ENCODE data around the gene E2F3.

E2F3 gene

GRCh38 chr6:20538131-20538662, 136.5 kb downstream of the E2F3 start:
- no peak for ATAC-seq
- TF ChIP-seq RARB (CRISPR knock-in tag; IDR thresholded peaks at IDR 0.05) (no peak), PPARA (CRISPR knock-in tag; IDR thresholded peaks at IDR 0.05; ENCODE audit: borderline replicate concordance) (no peak), TCF4 (CRISPR knock-in tag; IDR thresholded peaks at IDR 0.05; ENCODE audit: borderline replicate concordance) (no peak), ISL1 (CRISPR knock-in tag; IDR thresholded peaks at IDR 0.05) (no peak), ZNF70 (CRISPR knock-in tag; IDR thresholded peaks at IDR 0.05) (no peak), ZNF565 (CRISPR knock-in tag; conservative IDR thresholded peaks at IDR 0.05; ENCODE audit: low read depth) (no peak), TSHZ2 (CRISPR knock-in tag; IDR thresholded peaks at IDR 0.05) (no peak), TOX (CRISPR knock-in tag; IDR thresholded peaks at IDR 0.05; ENCODE audit: borderline replicate concordance) (no peak), POU6F1 (CRISPR knock-in tag; IDR thresholded peaks at IDR 0.05; ENCODE audit: borderline replicate concordance, low read depth) (no peak), SNAI2 (CRISPR knock-in tag; IDR thresholded peaks at IDR 0.05) (no peak), ZNF8 (CRISPR knock-in tag; IDR thresholded peaks at IDR 0.05) (no peak)

GRCh38 chr6:20538907-20539306, 137.2 kb downstream of the E2F3 start:
- TF ChIP-seq ZNF70 (CRISPR knock-in tag; IDR thresholded peaks at IDR 0.05) (no peak), ZNF8 (CRISPR knock-in tag; IDR thresholded peaks at IDR 0.05) (no peak), PPARA (CRISPR knock-in tag; IDR thresholded peaks at IDR 0.05; ENCODE audit: borderline replicate concordance) (no peak), SNAI2 (CRISPR knock-in tag; IDR thresholded peaks at IDR 0.05) (no peak), ARNTL (CRISPR knock-in tag; IDR thresholded peaks at IDR 0.05; ENCODE audit: borderline replicate concordance, low read depth) (no peak), ZC3H10 (CRISPR knock-in tag; IDR thresholded peaks at IDR 0.05) (no peak), CSDC2 (CRISPR knock-in tag; IDR thresholded peaks at IDR 0.05) (no peak), ZFP3 (CRISPR knock-in tag; IDR thresholded peaks at IDR 0.05) (no peak), BACH2 (CRISPR knock-in tag; IDR thresholded peaks at IDR 0.05; ENCODE audit: borderline replicate concordance) (no peak), CSRNP3 (CRISPR knock-in tag; IDR thresholded peaks at IDR 0.05) (no peak), CREB5 (CRISPR knock-in tag; IDR thresholded peaks at IDR 0.05; ENCODE audit: low read depth) (no peak), ESRRG (CRISPR knock-in tag; IDR thresholded peaks at IDR 0.05) (no peak), OSR1 (CRISPR knock-in tag; IDR thresholded peaks at IDR 0.05) (no peak), GLIS3 (CRISPR knock-in tag; IDR thresholded peaks at IDR 0.05) (no peak), TOX (CRISPR knock-in tag; IDR thresholded peaks at IDR 0.05; ENCODE audit: borderline replicate concordance) (no peak), ZNF565 (CRISPR knock-in tag; conservative IDR thresholded peaks at IDR 0.05; ENCODE audit: low read depth) (no peak)
- ATAC-seq: no peak

- no peak for ATAC-seq
- no peak for TF ChIP-seq RARB (CRISPR knock-in tag; IDR thresholded peaks at IDR 0.05)
- no peak for TF ChIP-seq TOX (CRISPR knock-in tag; IDR thresholded peaks at IDR 0.05; ENCODE audit: borderline replicate concordance)
- TF ChIP-seq POU6F1 (CRISPR knock-in tag; IDR thresholded peaks at IDR 0.05; ENCODE audit: borderline replicate concordance, low read depth): no peak
- TF ChIP-seq CSDC2 (CRISPR knock-in tag; IDR thresholded peaks at IDR 0.05): no peak
- no peak for TF ChIP-seq CSRNP3 (CRISPR knock-in tag; IDR thresholded peaks at IDR 0.05)
- no peak for TF ChIP-seq TSHZ2 (CRISPR knock-in tag; IDR thresholded peaks at IDR 0.05)
- no peak for TF ChIP-seq ZNF70 (CRISPR knock-in tag; IDR thresholded peaks at IDR 0.05)
- no peak for TF ChIP-seq PATZ1 (CRISPR knock-in tag; IDR thresholded peaks at IDR 0.05; ENCODE audit: borderline replicate concordance)
Measured at GRCh38 chr6:20539387-20539786, 137.7 kb downstream of the E2F3 start.
